Adipocyte (in vitro differentiated cells): ENCODE results near the gene PARP1.

Source experiments
- DNase-seq: peaks from one replicate; pipeline ENCODE4 v3.0.0-alpha.2; 2015; ENCODE audit warnings: low read depth
- H3K27me3 ChIP-seq: replicated peaks from 2 replicates; pipeline ENCODE4 v1.7.0; 2013; ENCODE audit warnings: mild to moderate bottlenecking, low read length, moderate library complexity; ENCODE audit not compliant: control insufficient read depth, insufficient read depth
- H3K36me3 ChIP-seq: 2 replicates; pipeline ENCODE4 v1.7.0; 2013; ENCODE audit warnings: low read length, mild to moderate bottlenecking, moderate library complexity; ENCODE audit not compliant: control insufficient read depth, insufficient read depth, severe bottlenecking
- H3K4me1 ChIP-seq: 2 replicates; pipeline ENCODE4 v1.7.0; 2013; ENCODE audit warnings: mild to moderate bottlenecking, low read length, moderate library complexity; ENCODE audit not compliant: control insufficient read depth, insufficient read depth
- H3K4me3 ChIP-seq: 2 replicates; pipeline ENCODE4 v1.7.0; 2013; ENCODE audit warnings: mild to moderate bottlenecking, low read length, moderate library complexity
- H3K9ac ChIP-seq: 2 replicates; pipeline ENCODE4 v1.7.0; 2013; ENCODE audit warnings: mild to moderate bottlenecking, low read length, moderate library complexity
- H3K9me3 ChIP-seq: 2 replicates; pipeline ENCODE4 v1.7.0; 2013; ENCODE audit warnings: mild to moderate bottlenecking, low read length, moderate library complexity; ENCODE audit not compliant: control insufficient read depth

PARP1 gene

GRCh38 chr1:226388131-226388530, 19.8 kb downstream of the PARP1 start:
- no peaks in the 10 kb centered on the region for H3K4me1 ChIP-seq
- peaks cover 74% of the 10 kb centered on the region for H3K36me3 ChIP-seq
- H3K4me3 ChIP-seq = no peak overlapping the region
- H3K9me3 ChIP-seq = no peaks in the 10 kb centered on the region
- H3K9ac ChIP-seq = no peak overlapping the region
- no peak for DNase-seq
- no peaks in the 10 kb centered on the region for H3K27me3 ChIP-seq

- no peaks in the 10 kb centered on the region for H3K9me3 ChIP-seq
- H3K36me3 ChIP-seq = peaks cover 96% of the 10 kb centered on the region
- H3K4me3 ChIP-seq = no peak overlapping the region
- no peaks in the 10 kb centered on the region for H3K27me3 ChIP-seq
- no peak overlapping the region for H3K9ac ChIP-seq
- H3K4me1 ChIP-seq = no peaks in the 10 kb centered on the region
- DNase-seq = no peak
Measured at GRCh38 chr1:226384717-226385116, 23.2 kb downstream of the PARP1 start.

- DNase-seq = no peak
- Histone ChIP-seq H3K27me3 (no peaks in the 10 kb centered on the region), H3K4me1 (no peaks in the 10 kb centered on the region), H3K9ac (no peak overlapping the region), H3K36me3 (peaks cover 97% of the 10 kb centered on the region), H3K4me3 (no peak overlapping the region), H3K9me3 (no peaks in the 10 kb centered on the region)
Measured at GRCh38 chr1:226384040-226384439, 23.9 kb downstream of the PARP1 start.

GRCh38 chr1:226382030-226382429, 25.9 kb downstream of the PARP1 start:
- Histone ChIP-seq H3K36me3 (peaks cover 96% of the 10 kb centered on the region), H3K9me3 (no peaks in the 10 kb centered on the region), H3K9ac (no peak overlapping the region), H3K27me3 (no peaks in the 10 kb centered on the region), H3K4me3 (no peak overlapping the region), H3K4me1 (no peaks in the 10 kb centered on the region)
- DNase-seq = no peak

GRCh38 chr1:226381226-226381998, 26.5 kb downstream of the PARP1 start:
- H3K9me3 ChIP-seq = no peaks in the 10 kb centered on the region
- DNase-seq = no peak
- H3K27me3 ChIP-seq = no peaks in the 10 kb centered on the region
- no peak overlapping the region for H3K9ac ChIP-seq
- H3K4me1 ChIP-seq = no peaks in the 10 kb centered on the region
- peaks cover 97% of the 10 kb centered on the region for H3K36me3 ChIP-seq
- H3K4me3 ChIP-seq = no peak overlapping the region

- H3K36me3 ChIP-seq = peaks cover 98% of the 10 kb centered on the region
Measured at GRCh38 chr1:226378071-226378470, 29.8 kb downstream of the PARP1 start.

GRCh38 chr1:226376300-226376699, 31.6 kb downstream of the PARP1 start:
- Histone ChIP-seq H3K36me3 (peaks cover 88% of the 10 kb centered on the region), H3K9ac (no peak overlapping the region), H3K27me3 (no peaks in the 10 kb centered on the region), H3K4me3 (no peak overlapping the region), H3K4me1 (no peaks in the 10 kb centered on the region), H3K9me3 (no peaks in the 10 kb centered on the region)
- DNase-seq = no peak

More at GRCh38 chr1:226378071-226378470, 29.8 kb downstream of the PARP1 start:
- Histone ChIP-seq H3K4me3 (no peak overlapping the region), H3K27me3 (no peaks in the 10 kb centered on the region), H3K9me3 (no peaks in the 10 kb centered on the region), H3K4me1 (no peaks in the 10 kb centered on the region), H3K9ac (no peak overlapping the region)
- no peak for DNase-seq

- no peak overlapping the region for H3K4me3 ChIP-seq
- no peak for DNase-seq
- H3K27me3 ChIP-seq = no peaks in the 10 kb centered on the region
- H3K4me1 ChIP-seq = no peaks in the 10 kb centered on the region
- peaks cover 74% of the 10 kb centered on the region for H3K36me3 ChIP-seq
- H3K9ac ChIP-seq = no peak overlapping the region
- no peaks in the 10 kb centered on the region for H3K9me3 ChIP-seq
Measured at GRCh38 chr1:226373376-226373775, 34.5 kb downstream of the PARP1 start.

- Histone ChIP-seq H3K36me3 (peaks cover 74% of the 10 kb centered on the region), H3K27me3 (no peaks in the 10 kb centered on the region), H3K9ac (no peak overlapping the region), H3K9me3 (no peaks in the 10 kb centered on the region), H3K4me3 (no peak overlapping the region), H3K4me1 (no peaks in the 10 kb centered on the region)
- DNase-seq = no peak
Measured at GRCh38 chr1:226372885-226373284, 35.0 kb downstream of the PARP1 start.

GRCh38 chr1:226371866-226372490, 35.9 kb downstream of the PARP1 start:
- no peaks in the 10 kb centered on the region for H3K9me3 ChIP-seq
- no peak overlapping the region for H3K9ac ChIP-seq
- H3K4me3 ChIP-seq = no peak overlapping the region
- DNase-seq = no peak
- no peaks in the 10 kb centered on the region for H3K27me3 ChIP-seq
- peaks cover 75% of the 10 kb centered on the region for H3K36me3 ChIP-seq
- no peaks in the 10 kb centered on the region for H3K4me1 ChIP-seq

GRCh38 chr1:226371027-226371694, 36.7 kb downstream of the PARP1 start:
- Histone ChIP-seq H3K9ac (no peak overlapping the region), H3K27me3 (no peaks in the 10 kb centered on the region), H3K4me1 (no peaks in the 10 kb centered on the region), H3K4me3 (no peak overlapping the region), H3K36me3 (peaks cover 75% of the 10 kb centered on the region), H3K9me3 (no peaks in the 10 kb centered on the region)
- DNase-seq = no peak
